Vagina (tissue), 2 donors: ENCODE results near the gene DNAH14. TPM values are rescaled to one million over a fixed set of nuclear protein-coding genes. Genes with fewer than 3 reads are reported as not detected.
"Not testable (repeated sequence)": the region's sequence is repeated elsewhere in the genome, so short reads cannot be mapped to it uniquely, and the experiment has no call there.

Experiments used
- DNase-seq, 2 donors: peaks; one replicate each; pipeline ENCODE4 v3.0.0-alpha.2; 2017; ENCODE audit errors: extremely low spot score in 2 of 2
- H3K27ac ChIP-seq: fragments of 200-600 bp; sonication (generic); one replicate; pipeline ENCODE4 v1.5.1; 2019
- H3K27me3 ChIP-seq: fragments of 200-600 bp; sonication (generic); one replicate; pipeline ENCODE4 v1.5.1; 2019
- H3K36me3 ChIP-seq, 2 donors: fragments of 200-600 bp; sonication (generic); one replicate each; pipeline ENCODE4 v1.5.1; 2017 to 2019
- H3K4me1 ChIP-seq: fragments of 200-600 bp; sonication (generic); one replicate; pipeline ENCODE4 v1.5.1; 2019
- H3K4me3 ChIP-seq, 2 donors: fragments of 200-600 bp; sonication (generic); 1 replicate in 1 of 2; 2 replicates in 1 of 2; pipeline ENCODE4 v1.5.1; 2016 to 2019
- H3K9me3 ChIP-seq: fragments of 200-600 bp; sonication (generic); one replicate; pipeline ENCODE4 v1.5.1; 2019
- POLR2A ChIP-seq, 2 donors: fragments of 450-650 bp; IDR thresholded peaks; one replicate each; pipeline ENCODE4 v1.6.1; 2017; ENCODE audit warnings: antibody characterized with exemption in 2 of 2, mild to moderate bottlenecking in 2 of 2, moderate library complexity in 2 of 2
- POLR2AphosphoS5 ChIP-seq, 2 donors: sonication (generic); formaldehyde crosslinking; IDR thresholded peaks; one replicate each; pipeline ENCODE4 v1.9.0; 2017; ENCODE audit warnings: antibody characterized with exemption in 2 of 2, mild to moderate bottlenecking in 2 of 2, low read depth in 1 of 2; ENCODE audit not compliant: insufficient read depth in 1 of 2
- intact Hi-C: fragments of 100-400 bp; cut with DNase I; formaldehyde crosslinking; loops from one replicate; pipeline ENCODE4 v1.15.1; 2023
- total RNA-seq: library from RNA; depleted of rRNA; stranded (reverse); fragments of >200 nt; gene quantifications from one replicate; pipeline ENCODE4 v1.2.3, GENCODE V29; 2016
- TF ChIP-seq, protein P1 (sequence below), 3 experiments: fragments of 450-650 bp in 2 of 3; fragments of 200-600 bp in 1 of 3; sonication (generic) in 1 of 3; IDR thresholded peaks; one replicate each; pipeline ENCODE4 v1.5.1; 2017 to 2019; ENCODE audit warnings: antibody characterized with exemption in 3 of 3, mild to moderate bottlenecking in 2 of 3, moderate library complexity in 2 of 3

The DNAH14 gene
- 5.6 TPM for total RNA-seq

DNA sequence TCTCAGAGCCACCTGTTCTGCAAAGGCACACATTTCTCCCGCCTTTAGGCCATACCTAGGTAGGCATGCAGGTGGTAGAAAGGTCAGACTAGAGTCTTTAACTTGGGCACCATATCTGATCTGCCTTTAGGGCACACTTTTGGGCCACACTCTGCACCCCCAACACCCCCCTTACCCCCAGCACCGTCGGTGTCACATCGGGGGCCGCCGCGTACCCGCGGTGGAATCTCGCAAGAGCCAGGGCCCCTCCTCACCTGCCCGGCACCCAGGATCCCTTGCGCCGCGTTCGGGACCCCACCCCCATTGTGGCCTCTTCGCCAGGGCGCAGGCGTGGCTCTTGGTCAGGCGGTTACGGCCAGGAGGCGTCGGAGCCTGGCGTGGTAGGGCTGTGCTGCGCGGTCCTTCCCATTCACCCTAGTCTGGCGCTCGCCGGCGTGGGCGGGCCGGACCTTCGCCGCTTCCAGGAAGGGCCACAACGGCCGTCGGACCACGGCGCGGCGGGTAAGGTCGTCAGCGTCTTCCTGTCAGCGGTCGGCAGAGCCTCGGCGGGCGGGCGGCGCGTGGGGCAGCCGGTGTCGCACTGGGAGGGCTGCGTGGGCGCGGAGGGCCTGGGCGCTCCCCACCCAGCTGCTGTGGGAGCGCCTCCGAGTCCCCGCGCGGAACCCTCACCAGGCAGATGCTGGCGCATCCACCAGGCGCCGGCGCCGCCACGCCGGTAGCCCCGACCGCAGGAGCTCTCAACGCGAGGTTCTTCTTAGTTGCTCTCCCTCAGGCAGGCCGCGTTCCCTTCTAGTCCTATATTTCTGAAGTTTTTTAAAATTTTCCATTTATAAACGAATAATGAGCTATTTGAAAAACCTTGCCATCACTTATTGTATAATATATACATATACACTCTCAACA lies at the start of gene DNAH14:
DNAH14 (plus strand) TSS at position 341 of the 903 bp plus-strand sequence. CDS start 23,028 bp downstream, outside the sequence.
- no peaks in the 10 kb centered on the region for H3K36me3 ChIP-seq
- peak within 1 kb of the TSS; percentile 51 to 71 for H3K4me3 ChIP-seq
- TF ChIP-seq POLR2A (IDR thresholded peaks at IDR 0.05) (no peak), POLR2AphosphoS5 (IDR thresholded peaks at IDR 0.05; ENCODE audit: insufficient read depth in 1 of 2, low read depth in 1 of 2) (peak in 1 of 2 donors; percentile 39)
- peak within 1 kb of the TSS; percentile 50 for H3K27ac ChIP-seq
- H3K27me3 ChIP-seq = no peaks in the 10 kb centered on the region
- H3K4me1 ChIP-seq = peaks cover 4% of the 10 kb centered on the region
- DNase-seq = no peak
- intact Hi-C loops = no loop called here
- H3K9me3 ChIP-seq = peaks cover 6% of the 10 kb centered on the region

DNA sequence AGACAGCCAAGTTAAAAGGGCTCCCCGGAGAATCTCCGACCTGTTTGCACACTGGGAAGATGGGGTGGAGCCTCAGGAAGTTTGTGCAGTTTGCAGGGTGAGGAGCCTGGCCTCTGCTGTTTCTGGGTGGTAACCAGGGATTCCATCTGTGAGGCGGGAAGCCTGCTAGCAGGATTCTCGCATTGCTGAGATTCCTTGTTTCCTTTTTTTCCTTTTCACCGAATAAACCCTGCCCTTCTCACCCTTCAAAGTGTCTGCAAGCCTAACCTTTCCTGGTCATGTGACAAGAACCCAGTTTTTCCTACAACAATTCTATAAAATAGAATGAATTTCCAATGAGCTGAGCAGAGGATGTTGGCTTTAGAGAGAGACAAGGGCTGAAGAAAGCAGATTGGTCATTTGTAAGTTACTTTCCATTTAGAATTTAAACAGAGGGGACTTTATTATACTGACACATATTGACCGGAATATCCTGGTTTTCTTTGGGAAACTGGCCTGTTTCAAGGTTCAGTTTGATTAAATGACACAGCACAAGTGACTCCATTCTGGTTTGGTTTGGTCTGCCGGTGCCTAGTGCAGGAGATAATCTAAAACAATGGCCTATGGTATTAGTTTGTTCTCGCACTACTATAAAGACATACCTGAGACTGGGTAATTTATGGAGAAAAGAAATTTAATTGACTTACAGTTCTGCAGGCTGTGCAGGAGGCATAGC lies 48.7 kb upstream of the DNAH14 start:
- TF ChIP-seq, protein P1, sequence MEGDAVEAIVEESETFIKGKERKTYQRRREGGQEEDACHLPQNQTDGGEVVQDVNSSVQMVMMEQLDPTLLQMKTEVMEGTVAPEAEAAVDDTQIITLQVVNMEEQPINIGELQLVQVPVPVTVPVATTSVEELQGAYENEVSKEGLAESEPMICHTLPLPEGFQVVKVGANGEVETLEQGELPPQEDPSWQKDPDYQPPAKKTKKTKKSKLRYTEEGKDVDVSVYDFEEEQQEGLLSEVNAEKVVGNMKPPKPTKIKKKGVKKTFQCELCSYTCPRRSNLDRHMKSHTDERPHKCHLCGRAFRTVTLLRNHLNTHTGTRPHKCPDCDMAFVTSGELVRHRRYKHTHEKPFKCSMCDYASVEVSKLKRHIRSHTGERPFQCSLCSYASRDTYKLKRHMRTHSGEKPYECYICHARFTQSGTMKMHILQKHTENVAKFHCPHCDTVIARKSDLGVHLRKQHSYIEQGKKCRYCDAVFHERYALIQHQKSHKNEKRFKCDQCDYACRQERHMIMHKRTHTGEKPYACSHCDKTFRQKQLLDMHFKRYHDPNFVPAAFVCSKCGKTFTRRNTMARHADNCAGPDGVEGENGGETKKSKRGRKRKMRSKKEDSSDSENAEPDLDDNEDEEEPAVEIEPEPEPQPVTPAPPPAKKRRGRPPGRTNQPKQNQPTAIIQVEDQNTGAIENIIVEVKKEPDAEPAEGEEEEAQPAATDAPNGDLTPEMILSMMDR (IDR thresholded peaks at IDR 0.05) = no peak
- TF ChIP-seq POLR2A (IDR thresholded peaks at IDR 0.05) = no peak
- TF ChIP-seq POLR2AphosphoS5 (IDR thresholded peaks at IDR 0.05; ENCODE audit: insufficient read depth in 1 of 2, low read depth in 1 of 2) = no peak
- H3K36me3 ChIP-seq = no peaks in the 10 kb centered on the region
- H3K4me1 ChIP-seq = no peaks in the 10 kb centered on the region
- H3K4me3 ChIP-seq = no peak overlapping the region
- no peaks in the 10 kb centered on the region for H3K27me3 ChIP-seq
- no peak overlapping the region for H3K27ac ChIP-seq
- DNase-seq = no peak
- no peaks in the 10 kb centered on the region for H3K9me3 ChIP-seq
- intact Hi-C loops = no loop called here

- H3K4me1 ChIP-seq, H3K9me3 ChIP-seq, H3K4me3 ChIP-seq, H3K27me3 ChIP-seq, DNase-seq, H3K36me3 ChIP-seq, intact Hi-C loops, H3K27ac ChIP-seq: not testable (repeated sequence)
Measured at GRCh38 chr1:224881308-224881692, 48.2 kb upstream of the DNAH14 start.

- no peaks in the 10 kb centered on the region for H3K27me3 ChIP-seq
- no peak for TF ChIP-seq POLR2A (IDR thresholded peaks at IDR 0.05)
- TF ChIP-seq, protein P1 (IDR thresholded peaks at IDR 0.05) = no peak
- TF ChIP-seq POLR2AphosphoS5 (IDR thresholded peaks at IDR 0.05; ENCODE audit: insufficient read depth in 1 of 2, low read depth in 1 of 2) = no peak
- intact Hi-C loops = no loop called here
- no peaks in the 10 kb centered on the region for H3K4me1 ChIP-seq
- no peaks in the 10 kb centered on the region for H3K36me3 ChIP-seq
- no peak overlapping the region for H3K27ac ChIP-seq
- no peaks in the 10 kb centered on the region for H3K9me3 ChIP-seq
- no peak overlapping the region for H3K4me3 ChIP-seq
- DNase-seq = no peak
Measured at GRCh38 chr1:224881762-224882211, 47.7 kb upstream of the DNAH14 start.

DNA sequence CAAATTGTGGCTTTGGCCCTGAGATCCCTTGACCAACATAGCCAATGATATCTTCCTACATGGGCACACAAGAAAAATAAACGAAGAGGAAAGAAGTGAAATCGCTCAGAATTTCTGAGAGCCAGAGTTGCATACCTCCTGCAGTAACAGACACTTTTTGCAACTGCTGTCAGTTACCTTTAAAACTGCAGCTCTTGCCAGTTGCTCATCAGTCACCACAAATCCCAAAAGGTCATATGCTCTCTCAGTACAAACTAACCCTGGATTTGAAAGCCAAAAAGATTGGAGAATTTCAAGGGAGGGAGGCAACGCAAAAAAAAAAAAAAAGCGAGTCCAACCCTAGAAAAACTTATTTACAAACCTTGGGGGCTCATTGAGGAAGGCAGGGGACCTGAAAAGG lies 47.2 kb upstream of the DNAH14 start:
- DNase-seq = no peak
- intact Hi-C loops = no loop called here
- Histone ChIP-seq H3K27me3 (no peaks in the 10 kb centered on the region), H3K4me3 (no peak overlapping the region), H3K4me1 (no peaks in the 10 kb centered on the region), H3K27ac (no peak overlapping the region), H3K36me3 (no peaks in the 10 kb centered on the region), H3K9me3 (no peaks in the 10 kb centered on the region)
- TF ChIP-seq, protein P1 (IDR thresholded peaks at IDR 0.05) = no peak
- no peak for TF ChIP-seq POLR2A (IDR thresholded peaks at IDR 0.05)
- TF ChIP-seq POLR2AphosphoS5 (IDR thresholded peaks at IDR 0.05; ENCODE audit: insufficient read depth in 1 of 2, low read depth in 1 of 2) = no peak
